HG03045 (cell line): ENCODE results near the gene CTXN3.

Experiments used
- ATAC-seq: cut with Tn5 transposase; IDR thresholded peaks from one replicate; pipeline ENCODE4 v1.9.1; 2021; ENCODE audit warnings: mild to moderate bottlenecking, moderate library complexity; ENCODE audit not compliant: unreplicated experiment

CTXN3 gene

DNA sequence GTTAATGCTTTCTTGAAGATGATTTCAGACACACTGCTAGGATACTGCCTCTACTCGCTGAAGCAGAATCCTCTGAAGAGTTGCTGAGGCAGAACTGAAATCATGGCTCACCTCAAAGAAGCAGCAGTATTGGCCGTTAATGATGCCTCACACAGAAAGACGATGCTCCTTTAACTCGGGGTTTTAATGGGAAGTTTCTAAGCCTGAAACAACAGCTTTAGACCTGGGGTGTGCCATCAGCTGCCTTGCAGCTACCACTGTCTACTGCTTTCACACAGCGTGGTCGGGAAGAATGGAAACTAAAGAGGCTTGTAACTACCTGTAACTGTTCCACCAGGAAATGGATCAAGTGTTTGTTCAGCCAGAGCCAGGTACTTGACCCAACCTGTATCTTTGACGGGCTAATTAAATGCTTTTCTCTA is at the start of gene CTXN3:
Gene CTXN3 (plus strand): TSS at position 65 of the 422 bp plus-strand sequence. CDS start 8,440 bp downstream, outside the sequence.
- ATAC-seq, result no peak

DNA sequence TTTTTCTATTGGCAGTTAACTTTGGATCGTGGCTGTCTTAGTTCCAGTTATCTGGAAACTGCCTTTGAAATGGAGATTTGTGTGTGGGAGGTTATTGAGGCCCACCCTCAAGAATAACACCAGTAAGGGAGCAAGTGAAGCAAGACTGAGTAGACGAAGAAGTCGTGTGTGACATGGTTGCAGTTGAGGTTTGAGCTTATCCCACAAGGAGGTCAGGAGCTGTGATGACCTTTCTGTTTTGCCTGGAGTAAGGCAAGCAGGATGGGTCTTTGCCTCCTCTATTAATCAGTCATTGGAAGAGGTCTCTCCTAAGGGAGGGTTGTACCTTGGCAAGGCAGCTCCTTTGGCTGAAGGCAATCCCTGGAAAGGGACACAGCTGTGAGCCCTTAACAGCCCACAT is 49.6 kb upstream of the CTXN3 start:
- no peak for ATAC-seq

DNA sequence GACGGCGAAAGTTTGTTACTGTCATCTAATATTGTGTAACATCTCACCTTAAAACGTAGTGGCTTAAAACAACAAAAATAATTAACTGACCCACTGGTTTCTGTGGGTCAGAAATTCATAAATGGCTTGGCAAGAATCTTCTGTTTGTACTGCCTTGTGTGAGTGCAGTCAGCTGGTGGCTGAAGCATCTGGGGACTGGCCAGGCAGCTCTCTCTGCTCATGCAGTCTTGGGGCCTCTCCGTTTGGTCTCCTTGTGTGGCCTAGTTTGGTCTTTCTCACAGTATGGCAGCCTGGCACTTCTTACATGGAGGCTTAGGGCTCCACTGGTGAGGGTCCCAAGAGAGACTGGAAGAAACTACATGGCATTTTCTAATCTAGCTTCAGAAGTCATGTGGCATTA is 49.0 kb upstream of the CTXN3 start:
- ATAC-seq, result no peak

DNA sequence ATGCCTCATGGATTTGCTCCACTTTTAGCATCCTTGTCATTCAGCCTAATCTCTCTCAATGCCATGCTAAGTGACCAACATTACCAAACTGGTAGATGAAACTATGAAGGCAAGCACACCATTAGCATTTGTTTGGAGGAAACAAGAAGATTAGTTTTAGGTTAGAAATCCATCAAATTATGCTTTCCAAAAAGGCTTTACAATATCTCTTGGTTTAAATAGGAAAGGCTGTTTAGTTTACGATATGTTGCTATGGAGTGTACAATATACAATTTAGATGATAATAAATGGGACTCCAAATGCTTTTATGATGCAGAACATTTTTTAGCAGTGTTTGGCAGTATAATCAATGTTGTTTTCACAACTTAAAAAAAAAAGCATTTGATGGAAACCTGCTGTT is 47.8 kb upstream of the CTXN3 start:
- no peak for ATAC-seq

DNA sequence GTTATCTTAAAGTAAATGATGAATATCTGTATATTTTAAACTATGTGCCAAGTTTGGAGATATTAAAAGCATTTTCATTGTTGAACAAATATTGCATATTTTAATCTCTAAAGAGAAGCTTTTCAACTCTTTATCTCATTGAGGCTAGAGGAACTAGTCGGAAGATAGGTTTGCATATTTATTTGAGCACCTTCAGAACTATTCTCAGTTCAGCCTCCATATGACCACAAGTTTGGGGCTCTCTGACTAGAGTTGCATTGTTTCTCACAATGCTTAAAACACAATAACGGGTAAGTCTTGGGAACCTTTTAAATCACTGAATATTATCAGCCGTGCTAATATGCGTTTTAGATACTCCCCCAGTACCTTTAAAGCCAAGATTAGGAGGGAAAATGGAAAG is 47.3 kb upstream of the CTXN3 start:
- ATAC-seq, result no peak

DNA sequence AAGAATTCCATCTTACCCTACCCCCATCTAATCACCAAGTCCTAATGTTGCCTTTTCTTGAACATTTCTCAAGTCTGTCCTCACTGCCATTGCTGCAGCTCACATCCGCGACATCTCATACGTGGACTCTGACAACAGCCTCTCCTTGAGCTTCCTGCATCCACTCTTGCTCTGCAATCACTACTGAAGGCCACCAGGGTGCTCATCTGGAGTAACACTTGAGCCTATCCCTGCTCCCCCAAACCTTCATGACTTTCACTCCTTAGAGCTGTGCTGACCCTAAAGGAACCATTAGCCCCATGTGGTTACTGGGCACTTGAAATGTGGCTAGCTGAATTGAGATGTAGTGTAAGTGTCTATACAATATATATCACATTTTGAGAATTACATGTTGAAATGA is 46.4 kb upstream of the CTXN3 start:
- no peak for ATAC-seq

DNA sequence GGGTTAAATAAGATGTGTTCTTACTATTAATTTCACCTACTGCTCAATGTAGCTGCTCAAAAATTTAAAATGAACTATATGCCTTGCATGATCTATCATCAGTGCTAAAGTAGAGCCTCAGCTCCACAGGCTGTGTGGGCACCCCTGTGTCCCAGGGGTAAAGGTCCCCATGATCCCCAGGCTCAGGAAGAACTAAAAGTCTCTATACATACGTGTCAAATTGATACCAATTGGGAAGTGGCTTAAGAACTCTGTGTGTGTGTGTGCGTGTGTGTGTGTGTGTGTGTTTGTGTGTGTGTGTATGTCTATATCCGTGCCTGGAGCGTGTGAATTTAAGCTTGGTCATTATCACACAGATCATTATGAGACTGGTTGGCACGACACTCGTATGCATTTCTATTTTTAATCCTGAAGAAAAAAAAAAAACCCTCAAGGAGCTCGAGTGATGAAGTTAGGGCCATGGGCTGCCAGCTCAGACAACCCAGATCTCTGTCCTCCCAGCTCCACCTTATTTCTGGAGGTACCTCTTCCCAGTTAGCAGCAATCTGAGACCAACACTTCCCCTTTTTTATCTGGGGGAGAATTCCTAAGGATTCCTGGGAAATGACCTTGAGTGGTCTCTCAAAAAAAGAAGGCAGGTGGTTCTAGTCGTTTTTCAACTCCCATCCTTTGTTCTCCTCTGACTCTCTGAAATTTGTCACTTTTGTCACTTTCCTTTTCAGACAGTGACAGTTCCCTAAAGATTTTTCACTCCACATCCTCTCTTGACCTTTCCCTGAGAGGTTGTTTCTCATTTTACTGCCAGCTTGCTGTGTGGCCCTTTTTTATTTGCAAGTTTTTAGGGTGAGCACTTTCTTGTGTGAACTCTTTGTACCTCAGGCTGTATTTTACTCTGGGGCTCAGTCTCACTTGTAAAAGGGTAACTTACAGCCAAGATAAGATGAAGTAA is 45.7 kb upstream of the CTXN3 start:
- no peak for ATAC-seq

DNA sequence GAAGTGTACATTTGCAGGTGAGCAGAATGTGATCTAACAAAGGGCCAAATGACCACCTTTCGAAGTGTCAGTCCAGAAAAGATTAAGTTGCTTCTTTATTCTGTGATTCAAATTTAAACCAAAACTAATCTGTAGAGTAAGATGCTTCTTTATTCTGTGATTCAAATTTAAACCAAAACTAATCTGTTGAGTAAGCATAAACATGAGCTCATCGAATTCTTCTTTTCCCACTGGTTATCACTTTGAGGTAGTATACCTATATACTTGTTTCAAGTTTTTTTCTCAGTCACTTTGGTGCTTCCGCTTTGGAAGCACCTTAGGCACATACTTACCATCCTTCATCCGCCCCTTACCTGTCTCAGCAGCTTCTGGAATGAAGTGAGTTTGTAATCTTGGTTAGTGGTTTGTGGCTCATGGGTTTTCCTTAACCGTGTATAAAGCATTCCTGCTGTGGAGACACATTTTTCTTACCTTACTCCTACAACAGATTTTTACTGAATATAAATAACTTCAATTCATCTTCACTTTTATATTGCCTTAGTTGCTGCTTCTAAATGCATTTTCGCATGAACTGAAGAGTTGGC is 40.7 kb upstream of the CTXN3 start:
- ATAC-seq, result no peak

DNA sequence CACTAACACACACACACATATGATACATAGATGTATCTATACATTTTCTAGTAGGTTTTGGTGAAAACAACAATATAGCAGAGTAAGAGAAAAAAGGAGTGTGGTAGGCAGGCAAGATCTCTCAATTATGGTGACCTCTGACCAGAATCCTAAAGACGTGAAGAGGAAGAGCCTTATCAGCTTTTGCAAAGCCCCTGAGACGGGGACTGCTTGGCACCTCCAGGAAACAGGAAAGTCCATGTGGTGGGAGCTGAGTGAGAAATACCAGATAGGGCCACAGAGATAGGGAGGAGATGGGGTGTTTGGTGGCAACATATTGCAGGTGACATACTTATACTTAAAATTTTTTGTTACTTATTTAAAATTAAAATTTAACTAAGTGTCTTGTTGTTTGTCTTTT is 39.9 kb upstream of the CTXN3 start:
- ATAC-seq, result no peak

DNA sequence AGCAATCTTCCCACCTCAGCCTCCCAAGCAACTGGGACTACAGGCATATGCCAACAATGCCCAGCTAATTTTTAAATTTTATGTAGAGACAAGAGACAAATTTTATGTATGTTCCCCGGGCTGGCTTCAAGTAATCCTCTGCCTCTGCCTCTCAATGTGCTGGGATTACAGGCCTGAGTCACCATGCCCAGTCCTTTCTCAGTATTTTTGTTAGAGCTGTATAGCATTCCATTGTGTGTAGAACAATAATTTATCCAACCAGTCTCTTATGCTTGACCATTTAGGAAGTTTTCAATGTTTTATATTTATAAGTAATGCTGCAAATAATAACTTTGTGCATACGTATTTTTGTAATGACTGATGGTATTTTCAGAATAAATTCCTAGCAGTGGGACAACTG is 38.9 kb upstream of the CTXN3 start:
- ATAC-seq, result no peak

DNA sequence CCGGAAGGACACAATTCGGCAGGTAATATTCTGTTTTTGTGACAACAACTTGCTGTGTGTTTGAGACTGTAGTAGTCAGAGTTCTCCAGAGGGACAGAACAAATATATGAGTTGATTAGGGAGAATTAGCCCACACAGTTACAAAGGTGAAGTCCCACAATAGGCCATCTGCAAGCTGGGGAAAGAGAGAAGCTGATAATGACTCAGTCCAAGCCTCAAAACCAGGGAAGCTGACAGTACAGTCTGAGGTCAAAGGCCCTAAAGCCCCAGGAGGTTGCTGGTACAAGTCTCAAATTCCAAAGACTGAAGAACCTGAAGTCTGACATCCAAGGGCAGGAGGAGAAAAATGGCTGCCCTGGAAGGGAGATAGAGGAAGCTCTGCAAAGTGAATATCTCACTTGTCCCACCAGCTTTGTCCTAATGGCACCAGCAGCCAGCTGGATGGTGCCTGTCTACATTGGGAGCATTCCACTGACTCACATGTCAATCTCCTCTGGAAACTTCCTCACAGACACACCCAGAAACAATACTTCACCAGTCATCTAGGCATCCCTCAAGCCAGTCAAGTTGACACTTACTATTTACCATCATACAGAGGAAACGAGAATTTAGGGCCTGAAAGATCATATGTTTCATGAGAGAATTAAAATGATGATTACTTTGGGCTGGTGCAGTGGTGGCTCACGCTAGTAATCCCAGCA is 36.3 kb upstream of the CTXN3 start:
- peak; percentile 68 for ATAC-seq

DNA sequence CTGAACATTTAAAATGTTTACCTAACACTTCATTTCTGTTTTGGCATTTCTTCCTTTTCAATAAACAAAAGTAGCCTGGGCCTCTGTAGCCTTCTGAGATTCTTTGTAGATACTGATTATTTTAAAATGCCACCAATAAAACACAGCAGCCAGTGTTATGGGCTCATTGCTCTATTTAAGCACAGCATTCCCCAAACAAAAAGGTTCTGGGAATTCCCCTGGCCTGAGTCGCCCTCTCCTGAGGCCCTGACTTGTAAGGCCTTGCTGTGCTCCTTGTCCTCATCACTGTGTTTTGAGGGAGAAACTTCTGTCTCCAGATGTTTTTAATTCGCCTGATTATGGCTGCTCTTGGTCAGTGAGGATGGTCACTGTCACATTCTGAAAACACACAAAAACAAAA is 33.0 kb upstream of the CTXN3 start:
- ATAC-seq, result no peak

DNA sequence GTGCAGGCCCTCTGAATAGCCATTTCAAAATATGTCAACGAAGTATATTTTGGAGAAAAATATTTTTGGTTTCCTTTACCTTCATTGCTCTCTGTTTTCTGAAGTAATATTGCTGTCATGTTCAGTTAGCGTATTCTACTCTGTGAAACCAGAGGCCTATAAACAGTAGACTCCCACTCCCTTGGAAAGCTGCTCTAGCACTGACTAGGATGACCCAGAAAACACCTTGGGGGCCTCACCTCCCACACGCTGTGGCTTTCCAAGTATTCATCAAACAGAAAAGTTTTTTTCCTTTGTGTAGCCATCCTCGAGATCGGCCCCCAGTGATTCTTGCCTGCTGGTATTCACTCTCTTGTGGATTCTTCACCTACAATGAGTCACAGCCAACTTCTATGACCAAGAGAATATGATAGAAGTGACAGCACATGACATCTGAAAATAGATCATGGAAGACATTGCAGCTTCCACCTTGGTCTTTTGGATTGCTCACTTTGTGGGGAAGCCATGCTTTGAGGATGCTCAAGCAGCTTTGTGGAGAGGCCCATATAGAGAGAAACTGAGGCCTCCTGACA is 28.9 kb upstream of the CTXN3 start:
- no peak for ATAC-seq

DNA sequence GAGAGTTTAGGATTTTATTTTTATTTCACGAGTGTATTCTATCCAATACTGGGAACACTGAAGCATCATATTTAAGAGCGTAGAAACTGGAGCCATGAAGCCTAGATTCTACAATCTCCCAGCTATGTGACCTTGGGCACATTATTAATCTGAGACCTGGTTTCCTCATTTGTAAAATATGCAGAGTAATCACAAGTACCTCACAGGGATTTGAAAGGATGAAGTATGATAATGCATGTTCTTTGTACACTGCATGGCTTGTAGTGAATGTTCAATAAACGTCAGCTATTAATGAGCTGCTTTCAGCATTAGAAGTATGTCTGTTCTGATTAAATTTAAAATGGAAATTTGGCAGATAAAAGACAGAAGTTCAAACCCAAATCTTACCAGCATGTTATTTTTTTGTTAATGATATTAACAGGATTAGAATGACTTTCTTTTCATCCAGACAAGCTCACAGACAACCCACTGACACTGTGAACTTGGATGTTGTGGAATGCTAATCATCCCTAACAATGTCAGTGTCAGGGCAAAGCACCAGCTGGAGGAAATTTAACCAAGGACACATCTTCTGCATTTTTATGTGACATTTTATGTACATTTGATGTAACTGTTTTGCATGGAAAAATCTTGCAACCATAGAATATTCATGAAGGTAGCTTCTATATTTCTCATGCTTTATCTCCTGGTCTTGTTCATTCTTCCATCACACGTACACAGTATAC is 27.1 kb upstream of the CTXN3 start:
- ATAC-seq, result no peak

DNA sequence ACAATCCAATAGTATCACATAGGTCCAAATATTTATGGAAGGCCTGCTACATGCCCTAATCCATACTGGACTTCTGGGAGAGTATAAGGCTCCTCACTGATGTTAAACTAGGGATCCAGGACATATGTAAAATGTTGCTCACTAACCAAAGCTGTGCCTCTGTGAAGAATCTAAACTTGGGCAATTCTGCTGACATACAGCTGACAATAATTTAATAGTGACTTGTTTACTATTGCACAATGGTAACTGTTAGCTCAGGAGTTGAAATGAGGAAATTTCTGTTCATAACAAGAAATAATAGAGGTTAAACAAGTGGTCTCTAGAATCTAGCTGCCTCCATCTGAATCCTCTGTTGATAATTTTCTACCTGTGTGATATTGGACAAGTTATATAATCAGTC is 14.9 kb upstream of the CTXN3 start:
- ATAC-seq, result no peak

DNA sequence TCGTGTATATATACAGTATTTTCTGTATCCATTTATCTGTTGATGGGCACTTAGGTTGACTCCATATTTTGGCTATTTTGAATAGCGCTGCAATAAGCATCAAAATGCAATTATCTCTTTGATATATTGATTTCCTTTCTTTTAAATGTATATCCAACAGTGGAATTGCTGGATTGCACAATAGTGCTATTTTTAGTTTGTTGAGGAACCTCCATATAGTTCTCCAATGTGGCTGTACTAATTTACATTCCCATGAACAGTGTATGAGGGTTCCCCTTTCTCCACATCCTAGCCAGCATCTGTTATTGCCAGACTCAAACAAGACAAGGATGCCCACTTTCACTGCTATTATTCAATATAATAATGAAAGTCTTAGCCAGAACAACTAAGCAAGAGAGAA is 9.1 kb upstream of the CTXN3 start:
- ATAC-seq, result no peak

DNA sequence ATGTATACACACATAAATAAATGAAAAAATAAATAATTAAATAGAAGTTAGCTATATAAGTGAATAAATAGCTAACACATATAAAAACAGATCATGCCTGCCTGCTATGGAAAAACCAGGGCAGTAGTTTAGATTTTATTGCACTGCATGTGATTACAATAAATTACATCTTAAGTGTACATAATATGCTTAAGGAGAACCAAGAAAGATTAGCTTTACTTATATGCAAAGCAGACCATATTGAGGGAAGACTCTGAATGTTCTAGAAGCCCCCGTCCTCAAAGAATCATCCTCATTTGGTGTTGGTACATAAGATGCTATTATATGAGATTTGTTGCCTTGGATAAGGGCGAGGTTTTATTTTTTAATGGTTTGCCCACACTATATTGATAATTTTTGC is 5.9 kb upstream of the CTXN3 start:
- no peak for ATAC-seq

DNA sequence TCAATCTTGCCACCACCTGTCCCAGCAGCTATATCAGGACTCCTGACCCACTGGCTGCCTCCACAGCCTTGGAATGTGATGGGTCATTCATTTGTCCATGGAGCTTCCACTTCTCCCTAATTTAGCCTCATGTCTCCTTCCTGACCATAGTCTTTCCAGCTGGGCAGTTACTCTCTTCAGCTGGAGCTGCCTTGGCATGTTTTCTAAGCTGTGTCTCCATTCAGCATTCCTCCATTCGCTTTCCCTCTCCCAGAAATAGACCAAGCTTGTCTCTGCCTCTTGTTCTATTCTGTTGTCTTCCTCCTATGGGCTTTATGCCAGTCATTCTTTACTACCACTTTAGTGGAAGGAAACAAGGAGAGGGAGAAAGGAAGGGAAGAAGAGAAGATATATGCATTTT is 5.3 kb upstream of the CTXN3 start:
- no peak for ATAC-seq

DNA sequence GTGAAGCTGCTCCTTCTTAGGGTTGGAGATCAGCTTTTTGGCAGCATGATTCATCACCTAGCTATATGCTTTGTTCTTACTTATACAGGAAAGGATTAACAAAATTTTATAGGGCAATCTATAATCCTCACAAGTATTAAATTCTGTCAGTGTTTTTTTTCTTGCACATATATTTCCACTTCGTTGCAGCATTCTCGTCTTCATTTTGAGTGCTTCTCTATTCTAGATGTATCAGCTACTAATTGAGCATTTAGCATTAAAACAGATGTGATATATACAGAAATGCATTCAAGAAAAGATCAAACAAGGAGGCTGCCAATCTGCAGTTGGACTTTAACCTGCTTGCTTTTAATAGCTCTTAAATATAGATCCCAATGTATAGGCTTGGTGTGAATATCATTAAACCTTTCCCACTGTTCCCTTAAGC is 3.6 kb upstream of the CTXN3 start:
- ATAC-seq, result no peak

DNA sequence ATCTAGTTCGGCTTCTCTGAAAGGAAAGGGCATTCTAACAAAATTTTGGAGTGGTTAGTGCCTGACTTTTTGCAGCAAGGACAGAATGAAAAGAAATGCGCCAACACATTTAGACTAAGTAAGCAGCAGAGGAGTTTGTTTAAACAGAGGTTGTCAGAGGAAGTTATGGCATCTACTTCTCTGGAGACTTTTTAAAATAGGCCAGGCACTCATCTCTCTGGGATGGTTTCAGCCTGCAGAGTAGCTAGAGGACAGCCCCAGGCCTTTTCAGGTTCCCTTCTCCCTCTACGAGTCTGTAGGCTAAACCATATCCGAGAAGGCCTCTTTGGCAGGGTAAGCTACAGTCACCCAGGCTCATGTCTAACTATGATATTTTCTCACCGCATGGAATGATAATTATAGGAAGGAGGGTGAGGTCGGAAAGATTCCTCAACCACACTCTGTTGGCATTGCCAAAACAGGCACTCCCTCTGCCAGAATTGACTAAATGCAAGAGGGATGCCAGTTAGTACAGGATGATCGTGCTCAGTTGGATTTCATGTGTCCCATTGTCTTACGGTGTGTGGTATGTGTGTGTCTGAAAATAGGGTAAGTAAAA is 1.4 kb upstream of the CTXN3 start:
- no peak for ATAC-seq
